ENCODE results near the gene CLEC9A.

DNA sequence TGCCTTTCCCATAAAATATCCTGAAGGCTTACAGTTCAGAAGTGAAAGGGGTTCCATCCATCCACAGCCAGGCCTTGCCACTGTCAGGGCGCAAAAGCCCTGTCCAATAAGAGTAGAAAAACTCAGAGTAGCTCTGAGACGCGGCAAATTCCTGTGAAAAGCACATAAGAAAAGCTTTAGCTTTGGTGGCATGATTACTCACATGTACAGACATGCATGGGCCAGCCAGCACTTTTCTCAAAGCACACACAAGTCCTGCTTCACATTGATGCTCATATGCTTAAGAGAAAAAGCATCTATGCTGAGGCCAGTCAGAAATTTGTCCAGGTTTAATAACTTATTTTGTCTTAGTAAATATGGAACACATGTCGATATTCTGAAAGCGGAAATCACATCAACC is 42.8 kb downstream of the CLEC9A start:
- TF ChIP-seq, protein P1, sequence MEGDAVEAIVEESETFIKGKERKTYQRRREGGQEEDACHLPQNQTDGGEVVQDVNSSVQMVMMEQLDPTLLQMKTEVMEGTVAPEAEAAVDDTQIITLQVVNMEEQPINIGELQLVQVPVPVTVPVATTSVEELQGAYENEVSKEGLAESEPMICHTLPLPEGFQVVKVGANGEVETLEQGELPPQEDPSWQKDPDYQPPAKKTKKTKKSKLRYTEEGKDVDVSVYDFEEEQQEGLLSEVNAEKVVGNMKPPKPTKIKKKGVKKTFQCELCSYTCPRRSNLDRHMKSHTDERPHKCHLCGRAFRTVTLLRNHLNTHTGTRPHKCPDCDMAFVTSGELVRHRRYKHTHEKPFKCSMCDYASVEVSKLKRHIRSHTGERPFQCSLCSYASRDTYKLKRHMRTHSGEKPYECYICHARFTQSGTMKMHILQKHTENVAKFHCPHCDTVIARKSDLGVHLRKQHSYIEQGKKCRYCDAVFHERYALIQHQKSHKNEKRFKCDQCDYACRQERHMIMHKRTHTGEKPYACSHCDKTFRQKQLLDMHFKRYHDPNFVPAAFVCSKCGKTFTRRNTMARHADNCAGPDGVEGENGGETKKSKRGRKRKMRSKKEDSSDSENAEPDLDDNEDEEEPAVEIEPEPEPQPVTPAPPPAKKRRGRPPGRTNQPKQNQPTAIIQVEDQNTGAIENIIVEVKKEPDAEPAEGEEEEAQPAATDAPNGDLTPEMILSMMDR (IDR thresholded peaks at IDR 0.05 in 2 of 3, conservative IDR thresholded peaks at IDR 0.05 in 1 of 3; ENCODE audit: control insufficient read depth in 2 of 3, extremely low read depth in 1 of 3, insufficient read depth in 1 of 3, low read depth in 3 of 3, low read length in 3 of 3): no peak
- no peak for TF ChIP-seq SMAD1 (IDR thresholded peaks at IDR 0.05; ENCODE audit: low read depth, partially characterized antibody)
- TF ChIP-seq SP1 (IDR thresholded peaks at IDR 0.05; ENCODE audit: low read depth, low read length): no peak
- TF ChIP-seq POLR2AphosphoS5 (IDR thresholded peaks at IDR 0.05; ENCODE audit: low read length): no peak
- TF ChIP-seq BCL11A (IDR thresholded peaks at IDR 0.05; ENCODE audit: low read depth, low read length): no peak
- no peak for TF ChIP-seq FOXM1 (IDR thresholded peaks at IDR 0.05; ENCODE audit: low read depth, low read length)
- no peak for TF ChIP-seq MXI1 (IDR thresholded peaks at IDR 0.05; ENCODE audit: low read depth, low read length)
- no peak for TF ChIP-seq FOXK2 (IDR thresholded peaks at IDR 0.05)

All from GM12878 (cell line).